GM18870 (cell line): ENCODE data around the gene TUBA8.
"Not testable (repeated sequence)": the region's sequence is repeated elsewhere in the genome, so short reads cannot be mapped to it uniquely, and the experiment has no call there.

Experiments
- ATAC-seq: cut with Tn5 transposase; IDR thresholded peaks from one replicate; pipeline ENCODE4 v1.9.1; 2021; ENCODE audit warnings: moderate library complexity; ENCODE audit not compliant: unreplicated experiment

The TUBA8 gene

DNA sequence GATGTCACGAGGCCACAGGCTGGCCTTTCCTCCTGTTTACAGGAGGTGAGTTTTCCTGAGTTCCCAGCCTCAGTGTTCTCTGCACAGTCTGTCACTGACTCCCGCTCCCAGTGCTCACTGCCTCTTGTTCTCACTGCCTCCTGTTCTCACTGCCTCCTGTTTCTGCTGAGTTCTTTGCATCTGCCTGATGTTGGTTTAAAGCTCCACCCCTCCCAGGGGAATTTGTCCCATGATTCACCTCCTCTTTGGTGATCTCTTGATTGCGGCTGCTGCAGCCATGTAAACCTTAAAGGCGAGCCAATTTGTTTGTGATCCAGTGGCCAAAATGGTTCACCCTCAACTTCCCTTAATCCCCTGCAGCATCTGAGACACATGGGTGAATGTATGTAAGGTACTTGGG lies 6.0 kb upstream of the TUBA8 start:
- no peak for ATAC-seq

DNA sequence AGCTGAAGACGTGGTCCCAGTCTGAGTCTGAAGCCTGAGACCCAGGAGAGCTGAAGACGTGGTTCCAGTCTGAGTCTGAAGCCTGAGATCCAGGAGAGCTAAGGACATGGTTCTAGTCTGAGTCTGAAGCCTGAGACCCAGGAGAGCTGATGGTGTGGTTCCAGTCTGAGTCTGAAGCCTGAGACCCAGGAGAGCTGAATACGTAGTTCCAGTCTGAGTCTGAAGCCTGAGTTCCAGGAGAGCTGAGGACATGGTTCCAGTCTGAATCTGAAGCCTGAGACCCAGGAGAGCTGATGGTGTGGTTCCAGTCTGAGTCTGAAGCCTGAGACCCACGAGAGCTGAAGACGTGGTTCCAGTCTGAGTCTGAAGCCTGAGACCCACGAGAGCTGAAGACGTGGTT lies 4.6 kb upstream of the TUBA8 start:
- ATAC-seq, result not testable (repeated sequence)

DNA sequence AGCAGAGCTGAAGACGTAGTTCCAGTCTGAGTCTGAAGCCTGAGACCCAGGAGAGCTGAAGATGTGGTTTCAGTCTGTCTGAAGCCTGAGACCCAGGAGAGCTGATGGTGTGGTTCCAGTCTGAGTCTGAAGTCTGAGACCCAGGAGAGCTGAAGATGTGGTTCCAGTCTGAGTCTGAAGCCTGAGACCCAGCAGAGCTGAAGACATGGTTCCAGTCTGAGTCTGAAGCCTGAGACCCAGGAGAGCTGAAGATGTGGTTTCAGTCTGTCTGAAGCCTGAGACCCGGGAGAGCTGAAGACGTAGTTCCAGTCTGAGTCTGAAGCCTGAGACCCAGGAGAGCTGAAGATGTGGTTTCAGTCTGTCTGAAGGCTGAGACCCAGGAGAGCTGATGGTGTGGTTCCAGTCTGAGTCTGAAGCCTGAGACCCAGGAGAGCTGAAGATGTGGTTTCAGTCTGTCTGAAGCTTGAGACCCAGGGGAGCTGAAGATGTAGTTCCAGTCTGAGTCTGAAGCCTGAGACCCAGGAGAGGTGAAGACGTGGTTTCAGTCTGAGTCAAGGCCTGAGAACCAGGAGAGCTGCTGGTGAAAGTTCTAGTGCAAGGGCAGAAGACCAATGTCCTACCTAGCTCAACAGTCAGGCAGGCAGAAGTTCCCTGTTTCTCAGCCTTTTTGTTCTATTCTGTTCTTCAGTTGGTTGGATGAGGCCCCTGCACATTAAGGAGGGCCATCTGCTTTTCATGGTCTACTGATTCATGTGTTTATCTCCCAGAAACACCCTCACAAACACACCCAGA lies 3.9 kb upstream of the TUBA8 start:
- not testable (repeated sequence) for ATAC-seq

DNA sequence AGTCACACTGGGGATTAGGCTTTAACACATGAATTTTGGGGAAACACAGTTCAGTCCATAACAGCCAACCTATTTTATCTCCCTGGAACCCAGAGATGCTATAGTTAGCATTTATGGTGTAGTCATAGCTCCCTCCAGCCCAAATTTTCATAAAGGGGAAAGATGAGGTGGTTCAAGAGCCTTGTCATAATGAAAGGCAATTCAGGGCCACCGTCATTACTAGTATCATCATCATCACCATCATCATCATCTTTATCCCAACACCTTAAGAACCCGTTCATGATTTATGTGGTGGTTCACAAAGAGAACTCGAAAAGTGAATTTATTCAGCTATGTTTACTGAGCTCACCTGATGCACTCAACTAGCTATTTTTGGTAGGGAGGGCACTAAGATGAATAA lies 2.4 kb upstream of the TUBA8 start:
- no peak for ATAC-seq

DNA sequence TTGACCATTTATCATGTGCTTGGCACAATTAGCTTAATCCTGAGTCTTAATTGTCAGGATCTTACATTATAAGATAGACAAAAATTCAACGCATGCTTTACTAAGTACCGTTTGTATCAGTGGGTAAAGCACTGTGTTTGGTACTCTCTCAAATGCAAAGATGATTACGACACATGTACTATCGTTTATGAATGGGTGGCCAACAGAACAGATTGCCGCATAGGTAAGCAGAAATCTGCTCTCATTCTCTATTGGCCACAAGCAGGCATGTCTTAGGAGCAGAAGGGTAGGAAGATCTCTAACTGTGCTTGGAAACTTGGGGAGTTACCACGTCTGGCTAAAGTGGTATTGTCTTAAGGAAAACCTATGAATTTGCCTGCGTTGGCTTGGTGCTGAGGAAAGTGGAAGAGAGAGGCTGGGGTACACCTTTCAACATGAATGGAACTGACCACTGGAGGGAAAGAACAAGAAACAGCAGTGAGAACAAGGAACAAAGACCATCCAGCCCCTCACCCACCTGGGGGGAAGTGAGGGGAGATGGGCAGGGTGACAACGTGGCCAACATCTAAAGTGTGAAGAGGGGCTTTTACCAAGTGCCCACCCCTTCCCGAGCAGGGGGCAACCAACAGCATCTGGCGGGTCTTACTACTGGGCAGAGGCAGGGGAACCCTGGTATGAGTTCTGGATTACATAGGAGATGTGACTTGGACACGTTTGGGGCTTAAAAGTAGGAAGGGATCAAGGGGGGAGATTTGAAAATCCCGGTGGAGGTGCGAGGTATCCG lies 1.0 kb upstream of the TUBA8 start:
- ATAC-seq, result no peak

DNA sequence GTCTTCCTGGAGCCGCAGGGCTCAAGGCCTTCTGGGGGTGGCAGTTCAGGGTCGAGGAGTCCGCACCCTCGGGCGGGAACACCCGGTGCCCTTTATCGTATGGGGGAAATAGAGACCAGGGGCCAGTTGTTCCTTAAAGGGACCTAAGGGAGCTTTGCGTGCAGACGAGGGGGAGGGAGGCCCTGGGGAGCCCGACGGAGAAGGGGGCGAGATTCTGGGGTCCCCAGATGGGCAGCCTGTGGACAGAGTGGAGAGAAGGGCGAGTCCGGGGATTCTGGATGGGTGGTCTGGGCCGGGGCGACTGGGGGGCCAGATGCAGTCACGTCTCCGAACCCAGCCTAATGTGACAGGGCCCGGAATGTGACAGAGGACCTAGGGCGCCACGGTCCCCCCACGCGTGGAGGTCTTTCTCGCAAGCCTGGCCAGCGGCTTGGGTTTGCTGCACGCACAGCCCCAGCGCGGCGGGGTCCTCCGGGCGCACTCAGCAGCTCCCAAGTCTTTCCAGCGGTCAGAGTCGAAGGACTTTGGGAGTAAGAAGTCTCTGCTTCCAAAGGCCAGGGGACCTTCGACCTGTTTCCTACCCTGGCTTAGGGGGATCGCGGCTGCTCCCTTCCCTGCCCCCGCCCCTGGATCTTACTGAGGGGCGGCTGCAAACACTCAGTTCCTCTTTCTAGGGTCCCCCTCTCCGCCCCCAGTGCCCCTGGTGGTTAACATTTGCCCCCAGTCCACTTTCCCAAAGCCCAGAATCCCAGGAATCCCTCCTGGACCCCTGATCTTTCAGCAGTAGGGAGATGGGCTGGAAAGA lies 547 bp downstream of the TUBA8 start:
- ATAC-seq, result no peak

DNA sequence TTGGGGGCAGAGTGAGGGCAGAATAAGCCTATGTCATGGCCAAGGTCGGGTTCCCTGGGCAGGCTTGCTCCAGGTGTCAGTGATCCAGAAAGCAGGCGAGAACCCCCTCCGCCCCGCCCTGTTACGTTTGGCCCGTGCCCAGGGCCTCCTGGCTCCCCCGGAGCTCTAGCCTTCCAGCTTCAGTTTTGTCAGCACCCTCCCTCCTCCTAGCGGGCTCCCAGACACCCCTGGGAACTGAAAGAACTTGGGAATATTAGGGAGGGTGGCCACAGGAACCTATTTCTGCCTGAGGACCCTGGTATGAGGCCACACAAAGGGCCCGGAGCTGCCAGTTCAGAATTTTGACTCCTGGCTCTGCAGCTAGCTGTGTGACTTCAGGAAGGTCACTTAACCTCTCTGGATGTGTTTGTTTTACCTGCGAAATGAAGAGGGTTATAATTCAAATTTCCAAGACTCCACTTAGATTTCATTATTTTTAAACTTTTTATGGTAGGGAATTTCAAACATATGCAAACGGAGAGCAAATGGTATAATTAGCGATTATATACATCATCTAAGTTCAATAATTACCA lies 1.2 kb downstream of the TUBA8 start:
- no peak for ATAC-seq

DNA sequence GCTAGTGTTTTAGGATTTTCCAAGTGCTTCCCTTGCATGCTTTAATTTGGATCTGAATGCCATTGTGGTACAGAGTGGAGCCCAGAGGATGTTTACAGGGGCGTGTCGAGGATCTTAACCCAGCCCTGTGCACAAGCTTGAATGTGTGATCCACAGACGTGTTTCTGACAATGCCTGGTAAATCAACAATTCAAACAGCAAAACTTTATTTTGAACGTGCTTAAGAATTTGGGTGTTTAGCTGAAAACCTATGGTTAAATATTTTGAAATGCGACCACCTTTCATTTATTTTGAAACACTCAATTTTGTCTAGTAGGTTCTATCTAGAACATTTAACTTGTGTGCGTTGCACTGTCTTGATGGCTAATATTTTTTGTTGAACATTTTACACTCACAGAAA lies 1.8 kb downstream of the TUBA8 start:
- no peak for ATAC-seq

DNA sequence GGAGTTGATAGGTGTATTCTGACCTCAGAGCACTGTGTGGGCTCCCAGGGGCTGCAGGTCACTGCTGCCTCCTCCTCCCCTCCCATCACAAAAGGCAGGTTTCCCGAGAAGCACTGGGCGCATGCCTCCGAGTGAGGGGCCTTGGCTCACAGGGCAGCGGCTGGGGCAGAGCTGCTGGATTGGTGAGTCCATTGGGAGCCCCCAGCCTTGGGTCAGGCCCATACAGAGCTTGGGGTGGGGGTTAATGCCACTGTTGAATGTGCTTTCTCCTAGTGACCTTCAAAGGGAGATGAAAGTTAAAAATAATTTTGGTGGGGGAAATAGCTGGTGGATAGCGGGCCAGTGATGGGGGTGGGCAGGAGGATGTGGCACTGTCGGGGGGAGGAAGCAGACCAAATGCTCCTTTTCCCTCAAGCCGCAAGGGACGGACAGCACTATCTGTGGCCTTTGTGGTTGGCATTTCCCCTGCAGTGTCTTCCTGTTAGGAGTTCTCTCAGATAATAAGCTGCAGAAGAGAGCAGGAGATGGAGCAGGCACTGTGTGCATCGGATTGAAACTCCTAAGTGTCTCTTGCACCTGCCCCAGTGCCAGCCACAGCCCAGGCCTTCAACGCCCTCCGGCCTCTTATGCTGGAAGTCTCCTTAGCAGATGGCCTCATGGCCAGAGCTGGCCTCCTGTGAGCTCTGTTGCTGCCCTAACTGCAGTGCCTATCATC lies 3.2 kb downstream of the TUBA8 start:
- ATAC-seq, result no peak

DNA sequence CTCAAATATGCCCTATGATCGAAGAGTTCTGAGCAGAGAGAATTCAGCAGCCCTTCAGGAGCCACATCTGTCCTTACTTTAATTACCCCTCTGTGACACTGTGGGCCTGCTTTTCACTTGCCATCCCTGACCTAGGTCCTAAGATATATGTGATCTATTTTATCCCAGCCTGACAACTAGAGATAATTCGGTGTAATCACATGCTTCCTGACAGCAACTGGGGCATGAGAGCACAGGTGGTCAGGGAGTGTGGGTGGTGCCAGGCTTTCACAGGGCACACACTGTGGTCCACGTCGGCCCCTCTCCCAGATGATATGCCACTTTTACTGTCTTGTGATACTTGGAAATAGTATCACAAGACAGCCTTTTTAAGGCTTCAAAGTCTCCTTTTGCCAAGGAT lies 3.9 kb downstream of the TUBA8 start:
- ATAC-seq, result no peak

DNA sequence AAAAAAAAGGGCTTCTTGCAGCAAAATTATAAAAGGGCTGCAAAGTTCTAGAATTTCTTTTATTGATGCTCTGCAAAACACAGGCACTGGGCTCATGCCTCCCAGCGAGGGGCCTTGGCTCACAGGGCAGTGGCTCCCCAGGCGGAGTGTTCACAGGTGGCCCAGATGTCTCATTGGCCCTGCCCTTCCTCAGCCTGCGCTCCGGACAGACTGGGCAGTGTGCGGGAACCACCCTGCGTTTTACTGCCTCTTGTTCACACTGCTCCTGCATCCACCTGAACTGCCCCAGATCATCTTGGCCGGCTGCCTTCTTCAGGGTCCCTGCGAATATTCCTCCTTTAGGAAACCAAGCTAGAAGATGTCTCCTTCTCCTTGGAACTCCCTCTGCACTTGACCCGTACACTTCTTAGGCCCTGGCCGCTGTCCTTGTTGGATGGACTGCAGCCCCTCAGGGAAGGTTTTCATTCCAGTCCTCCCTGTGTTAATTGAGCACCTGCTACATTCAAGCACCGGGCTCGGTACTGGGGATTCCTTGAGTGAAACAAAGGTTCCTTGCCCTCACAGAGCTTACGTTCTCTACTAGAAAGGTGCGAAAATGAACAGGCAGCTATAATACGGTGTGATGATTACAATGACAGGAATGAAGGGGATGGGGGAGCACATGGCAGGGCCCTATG lies 4.5 kb downstream of the TUBA8 start:
- no peak for ATAC-seq

DNA sequence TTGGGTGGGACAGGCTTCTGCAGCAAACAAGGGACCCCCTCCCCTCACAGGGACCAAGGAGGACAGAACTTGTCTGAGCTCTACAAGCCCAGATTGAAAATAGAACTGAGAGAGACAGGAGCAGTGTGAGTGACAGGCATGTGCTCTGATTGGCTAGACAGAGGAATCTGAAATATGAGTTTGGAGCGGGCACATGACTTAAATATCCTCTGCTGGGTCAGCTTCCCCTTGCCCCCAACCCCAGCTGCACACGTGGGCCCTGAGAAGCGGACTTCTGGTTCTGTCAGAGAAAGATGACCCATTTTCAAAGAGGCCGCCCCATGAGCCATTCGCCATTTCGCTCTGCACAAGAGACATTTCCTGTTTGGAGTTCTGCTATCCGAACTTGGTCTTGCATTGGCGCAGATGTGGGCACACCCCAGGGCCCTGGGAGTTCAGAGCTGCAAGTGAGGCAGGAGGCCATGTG lies 5.3 kb downstream of the TUBA8 start:
- ATAC-seq, result no peak

DNA sequence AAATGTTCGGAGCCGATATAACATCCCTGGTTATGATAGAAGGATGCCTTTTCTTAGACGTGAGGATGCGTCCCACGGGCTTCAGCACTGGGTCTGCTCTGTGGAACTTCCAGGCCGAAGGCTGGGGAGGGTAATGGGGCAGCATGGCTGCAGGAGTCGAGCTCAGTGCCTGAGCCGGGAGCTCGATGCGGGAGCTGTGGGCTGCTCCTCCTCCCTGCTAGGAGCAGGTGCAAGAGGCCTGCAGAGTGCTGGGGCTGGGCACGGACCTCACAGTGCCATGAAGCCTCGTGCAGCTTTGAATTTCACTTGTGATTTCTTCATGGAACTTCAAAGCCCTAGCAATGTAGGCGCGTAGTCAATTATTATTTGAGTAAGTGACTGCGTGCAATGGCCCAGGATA lies 6.0 kb downstream of the TUBA8 start:
- no peak for ATAC-seq

DNA sequence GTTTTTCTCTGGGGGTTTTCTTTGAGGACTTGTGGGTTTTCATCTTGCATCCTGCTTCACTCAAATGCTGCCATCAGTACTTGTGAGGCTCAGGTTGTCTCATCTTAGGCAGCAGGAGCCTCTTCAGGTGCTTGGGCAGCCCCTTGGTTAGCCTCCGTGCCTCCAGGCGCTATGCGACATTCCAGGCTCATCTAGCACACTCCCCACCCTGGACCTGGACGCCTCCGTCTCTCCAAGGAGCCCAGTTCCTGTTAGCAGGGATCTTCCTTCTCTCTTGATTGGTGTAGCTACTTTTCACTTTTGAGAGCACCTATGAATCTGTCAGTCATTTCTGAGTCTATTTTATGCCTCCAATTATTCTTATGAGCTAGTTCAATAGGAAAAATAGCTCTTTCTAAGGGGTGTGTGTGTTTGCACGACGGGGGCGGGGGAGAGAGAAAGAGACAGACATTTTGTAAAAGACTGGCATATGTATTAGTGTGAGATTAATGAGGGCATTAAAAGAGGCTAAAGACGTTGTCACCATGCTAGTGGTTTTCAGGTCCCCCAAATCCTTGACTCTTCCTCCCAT lies 7.8 kb downstream of the TUBA8 start:
- ATAC-seq, result no peak

DNA sequence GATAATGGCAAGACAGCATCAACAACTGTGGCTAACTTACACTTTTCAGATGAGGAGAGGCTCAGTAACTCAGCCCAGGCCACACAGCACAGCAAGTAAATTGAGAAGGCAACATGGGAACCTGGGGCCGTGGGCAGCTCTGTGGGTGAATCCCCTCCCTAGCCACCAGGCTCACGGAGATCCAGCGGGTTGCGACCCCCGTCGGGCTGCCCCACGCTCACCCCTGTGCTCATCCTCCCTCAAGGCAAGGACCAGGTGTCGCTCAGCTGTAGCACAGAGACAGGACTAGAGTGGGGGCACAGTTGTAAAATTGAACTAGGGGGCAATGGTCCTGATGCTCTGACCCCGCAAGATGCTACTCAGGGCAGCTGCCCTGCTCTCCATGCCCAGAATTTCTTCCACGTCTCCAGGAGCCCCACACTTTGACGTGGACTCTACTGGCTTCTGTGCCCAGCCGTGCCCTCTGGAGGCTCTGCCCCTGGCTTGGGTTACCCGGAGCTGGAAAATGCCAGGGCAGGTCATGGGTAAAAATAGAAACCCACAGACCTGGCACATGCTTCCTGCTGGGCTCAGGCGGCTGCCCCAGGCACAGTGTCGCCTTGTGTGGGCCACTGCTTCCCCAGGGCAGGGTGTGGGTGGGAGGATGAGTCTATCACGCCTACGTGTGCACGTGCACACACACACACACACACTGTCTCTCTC lies 9.0 kb downstream of the TUBA8 start:
- ATAC-seq, result no peak

DNA sequence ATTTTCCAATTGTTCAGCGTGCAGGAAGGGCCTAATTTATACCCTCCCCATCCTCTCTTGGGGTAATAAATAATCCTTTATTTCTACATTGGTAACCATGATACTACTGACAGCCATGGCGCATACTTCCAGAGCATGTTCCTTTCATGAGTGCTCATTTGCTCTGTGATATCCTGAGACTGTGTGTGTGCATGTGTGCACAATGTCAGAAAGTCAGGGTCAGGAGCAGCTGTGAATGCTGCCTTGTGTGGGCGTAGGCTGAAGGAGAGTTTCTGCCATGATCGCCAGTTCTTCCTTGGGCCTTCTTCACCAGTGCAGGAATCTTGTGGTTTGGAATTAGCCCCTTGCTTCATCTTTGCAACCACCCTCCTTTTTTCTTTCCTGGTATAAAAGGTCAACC lies 10.2 kb downstream of the TUBA8 start:
- no peak for ATAC-seq

DNA sequence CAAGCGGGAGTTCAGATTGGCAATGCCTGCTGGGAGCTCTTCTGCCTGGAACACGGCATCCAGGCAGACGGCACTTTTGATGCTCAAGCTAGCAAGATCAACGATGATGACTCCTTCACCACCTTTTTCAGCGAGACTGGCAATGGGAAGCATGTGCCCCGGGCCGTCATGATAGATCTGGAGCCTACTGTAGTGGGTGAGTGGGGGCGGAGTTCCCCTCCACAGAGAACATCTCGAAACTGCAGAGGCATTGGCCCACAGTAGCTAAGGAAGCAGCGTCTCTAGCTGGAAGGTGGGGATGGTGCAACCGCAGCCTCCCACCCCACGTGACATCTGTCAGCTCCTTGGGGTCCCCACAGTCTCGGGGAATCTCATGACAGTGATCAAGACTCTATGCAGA lies 10.9 kb downstream of the TUBA8 start:
- ATAC-seq, result no peak

DNA sequence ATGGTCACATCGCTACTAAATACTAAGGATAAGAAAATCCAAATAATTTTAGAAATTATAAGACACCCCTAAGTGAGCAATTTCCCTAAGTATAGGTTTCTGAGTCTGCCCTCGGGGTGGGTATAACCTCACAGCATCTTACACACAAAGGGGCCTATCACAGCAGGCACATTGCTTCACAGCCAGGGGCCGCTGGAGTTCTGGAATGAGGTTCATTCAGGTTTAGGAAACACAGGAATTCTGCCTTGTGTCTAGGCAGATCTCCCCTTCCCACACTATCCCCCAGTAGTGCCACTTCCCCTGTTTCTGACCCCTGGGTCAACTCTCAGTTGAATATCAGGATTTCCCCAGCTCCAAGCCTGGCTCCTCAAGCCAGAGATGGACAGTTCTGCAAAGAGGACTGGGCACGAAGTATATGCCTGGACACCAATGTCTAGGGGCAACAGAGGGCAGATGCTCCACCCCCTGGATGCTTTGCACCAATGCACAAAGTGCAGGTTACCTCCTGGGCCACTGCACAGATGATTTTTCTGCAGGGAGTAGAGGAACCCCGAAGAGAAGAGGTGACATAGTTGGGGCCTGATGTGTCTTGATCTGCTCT lies 11.4 kb downstream of the TUBA8 start:
- no peak for ATAC-seq
